Nephron (organoid): Measurements from ENCODE around the gene UBE2U.

Experiments
- H3K27ac Mint-ChIP-seq, 3 experiments: 2 replicates each; pipeline ENCODE4 v1.8.0; 2020; ENCODE audit warnings: mixed read lengths in 3 of 3, mild to moderate bottlenecking in 2 of 3, moderate library complexity in 1 of 3
- H3K27me3 Mint-ChIP-seq: 2 replicates; pipeline ENCODE4 v1.8.0; 2021; ENCODE audit warnings: low read depth, mild to moderate bottlenecking, moderate library complexity, mixed read lengths
- H3K36me3 Mint-ChIP-seq: 2 replicates; pipeline ENCODE4 v1.8.0; 2020; ENCODE audit warnings: low read depth, mixed read lengths
- H3K4me1 Mint-ChIP-seq: 2 replicates; pipeline ENCODE4 v1.8.0; 2020; ENCODE audit warnings: mixed read lengths
- H3K4me3 Mint-ChIP-seq, 3 experiments: 2 replicates each; pipeline ENCODE4 v1.8.0; 2020; ENCODE audit warnings: mild to moderate bottlenecking in 3 of 3, mixed read lengths in 3 of 3, moderate library complexity in 2 of 3
- H3K9me3 Mint-ChIP-seq: 2 replicates; pipeline ENCODE4 v1.8.0; 2020; ENCODE audit warnings: mixed read lengths
- CTCF ChIP-seq, 3 experiments: fragments of 200-600 bp; sonication (generic); IDR thresholded peaks; one replicate each; pipeline ENCODE4 v1.5.0; 2021; ENCODE audit warnings: antibody characterized with exemption in 3 of 3; ENCODE audit not compliant: unreplicated experiment in 3 of 3

Gene UBE2U

GRCh38 chr1:64304823-64305222 is 101.4 kb downstream of the UBE2U start:
- H3K9me3 Mint-ChIP-seq = no peaks in the 10 kb centered on the region
- no peak overlapping the region for H3K27ac Mint-ChIP-seq
- H3K36me3 Mint-ChIP-seq = no peaks in the 10 kb centered on the region
- peaks cover 11% of the 10 kb centered on the region for H3K27me3 Mint-ChIP-seq
- no peaks in the 10 kb centered on the region for H3K4me1 Mint-ChIP-seq
- no peak overlapping the region for H3K4me3 Mint-ChIP-seq
- TF ChIP-seq CTCF (IDR thresholded peaks at IDR 0.05; ENCODE audit: unreplicated experiment in 3 of 3) = no peak

- Mint-ChIP-seq H3K4me3 (no peak overlapping the region), H3K9me3 (no peaks in the 10 kb centered on the region), H3K36me3 (no peaks in the 10 kb centered on the region), H3K4me1 (no peaks in the 10 kb centered on the region), H3K27ac (no peak overlapping the region), H3K27me3 (peaks cover 16% of the 10 kb centered on the region)
- TF ChIP-seq CTCF (IDR thresholded peaks at IDR 0.05; ENCODE audit: unreplicated experiment in 3 of 3) = no peak
Measured at GRCh38 chr1:64308866-64309265, 105.4 kb downstream of the UBE2U start.

GRCh38 chr1:64309431-64309831 is 106.0 kb downstream of the UBE2U start:
- Mint-ChIP-seq H3K4me1 (no peaks in the 10 kb centered on the region), H3K4me3 (no peak overlapping the region), H3K27ac (no peak overlapping the region), H3K9me3 (no peaks in the 10 kb centered on the region), H3K36me3 (no peaks in the 10 kb centered on the region), H3K27me3 (peaks cover 16% of the 10 kb centered on the region)
- TF ChIP-seq CTCF (IDR thresholded peaks at IDR 0.05; ENCODE audit: unreplicated experiment in 3 of 3) = no peak

GRCh38 chr1:64310760-64311159 is 107.3 kb downstream of the UBE2U start:
- H3K4me1 Mint-ChIP-seq = no peaks in the 10 kb centered on the region
- TF ChIP-seq CTCF (IDR thresholded peaks at IDR 0.05; ENCODE audit: unreplicated experiment in 3 of 3) = no peak
- no peaks in the 10 kb centered on the region for H3K9me3 Mint-ChIP-seq
- no peak overlapping the region for H3K27ac Mint-ChIP-seq
- no peak overlapping the region for H3K4me3 Mint-ChIP-seq
- peaks cover 16% of the 10 kb centered on the region for H3K27me3 Mint-ChIP-seq
- H3K36me3 Mint-ChIP-seq = no peaks in the 10 kb centered on the region

GRCh38 chr1:64312431-64312830 is 109.0 kb downstream of the UBE2U start:
- no peaks in the 10 kb centered on the region for H3K4me1 Mint-ChIP-seq
- H3K27me3 Mint-ChIP-seq = peaks cover 13% of the 10 kb centered on the region
- no peak overlapping the region for H3K27ac Mint-ChIP-seq
- H3K36me3 Mint-ChIP-seq = no peaks in the 10 kb centered on the region
- no peak for TF ChIP-seq CTCF (IDR thresholded peaks at IDR 0.05; ENCODE audit: unreplicated experiment in 3 of 3)
- H3K9me3 Mint-ChIP-seq = no peaks in the 10 kb centered on the region
- H3K4me3 Mint-ChIP-seq = no peak overlapping the region

GRCh38 chr1:64315402-64315801 is 112.0 kb downstream of the UBE2U start:
- Mint-ChIP-seq H3K27ac (no peak overlapping the region), H3K27me3 (peaks cover 4% of the 10 kb centered on the region), H3K36me3 (no peaks in the 10 kb centered on the region), H3K4me1 (no peaks in the 10 kb centered on the region), H3K9me3 (no peaks in the 10 kb centered on the region), H3K4me3 (no peak overlapping the region)
- no peak for TF ChIP-seq CTCF (IDR thresholded peaks at IDR 0.05; ENCODE audit: unreplicated experiment in 3 of 3)
